GM18511 (cell line): Measurements from ENCODE around the gene KCTD2.
"Not testable (repeated sequence)": the region's sequence is repeated elsewhere in the genome, so short reads cannot be mapped to it uniquely, and the experiment has no call there.

Source experiments
- ATAC-seq: cut with Tn5 transposase; IDR thresholded peaks from one replicate; pipeline ENCODE4 v1.9.1; 2021; ENCODE audit warnings: mild to moderate bottlenecking, moderate library complexity; ENCODE audit not compliant: unreplicated experiment

KCTD2 gene

GRCh38 chr17:75019710-75020109 is 27.3 kb upstream of the KCTD2 start:
- no peak for ATAC-seq

- ATAC-seq: no peak
These were observed 26.5 kb upstream of the KCTD2 start for GRCh38 chr17:75020331-75021110.

- ATAC-seq: no peak
These were observed 22.2 kb upstream of the KCTD2 start for GRCh38 chr17:75024686-75025397.

GRCh38 chr17:75025398-75025734 is 21.7 kb upstream of the KCTD2 start:
- ATAC-seq: not testable (repeated sequence)

- not testable (repeated sequence) for ATAC-seq
These were observed 20.4 kb upstream of the KCTD2 start for GRCh38 chr17:75026650-75027049.

- ATAC-seq: no peak
These were observed 16.9 kb upstream of the KCTD2 start for GRCh38 chr17:75030161-75030560.

GRCh38 chr17:75031972-75032719 is 14.9 kb upstream of the KCTD2 start:
- no peak for ATAC-seq

GRCh38 chr17:75032720-75033280 is 14.2 kb upstream of the KCTD2 start:
- no peak for ATAC-seq

GRCh38 chr17:75033346-75034235 is 13.4 kb upstream of the KCTD2 start:
- ATAC-seq: peak; percentile 52

- peak; percentile 69 for ATAC-seq
These were observed 12.7 kb upstream of the KCTD2 start for GRCh38 chr17:75034236-75034908.

GRCh38 chr17:75036643-75037268 is 10.3 kb upstream of the KCTD2 start:
- no peak for ATAC-seq

- no peak for ATAC-seq
These were observed 7.8 kb upstream of the KCTD2 start for GRCh38 chr17:75039238-75039637.

GRCh38 chr17:75041656-75042280 is 5.3 kb upstream of the KCTD2 start:
- no peak for ATAC-seq

GRCh38 chr17:75043789-75044188 is 3.2 kb upstream of the KCTD2 start:
- not testable (repeated sequence) for ATAC-seq

GRCh38 chr17:75044716-75045115 is 2.3 kb upstream of the KCTD2 start:
- ATAC-seq: no peak

GRCh38 chr17:75045946-75046406 is 1.0 kb upstream of the KCTD2 start:
- ATAC-seq: not testable (repeated sequence)

- peak; percentile 2 for ATAC-seq
These were observed 523 bp downstream of the KCTD2 start for GRCh38 chr17:75047398-75048098.

- ATAC-seq: no peak
These were observed 1.3 kb downstream of the KCTD2 start for GRCh38 chr17:75048249-75048878.
